ENCODE measurements around the gene PRKAG1.

Gene PRKAG1

GRCh38 chr12:49034286-49034622, 15.7 kb upstream of the PRKAG1 start:
- no peaks in the 10 kb centered on the region for H3K27me3 ChIP-seq (ENCODE audit: insufficient read depth, insufficient read length)

DNA sequence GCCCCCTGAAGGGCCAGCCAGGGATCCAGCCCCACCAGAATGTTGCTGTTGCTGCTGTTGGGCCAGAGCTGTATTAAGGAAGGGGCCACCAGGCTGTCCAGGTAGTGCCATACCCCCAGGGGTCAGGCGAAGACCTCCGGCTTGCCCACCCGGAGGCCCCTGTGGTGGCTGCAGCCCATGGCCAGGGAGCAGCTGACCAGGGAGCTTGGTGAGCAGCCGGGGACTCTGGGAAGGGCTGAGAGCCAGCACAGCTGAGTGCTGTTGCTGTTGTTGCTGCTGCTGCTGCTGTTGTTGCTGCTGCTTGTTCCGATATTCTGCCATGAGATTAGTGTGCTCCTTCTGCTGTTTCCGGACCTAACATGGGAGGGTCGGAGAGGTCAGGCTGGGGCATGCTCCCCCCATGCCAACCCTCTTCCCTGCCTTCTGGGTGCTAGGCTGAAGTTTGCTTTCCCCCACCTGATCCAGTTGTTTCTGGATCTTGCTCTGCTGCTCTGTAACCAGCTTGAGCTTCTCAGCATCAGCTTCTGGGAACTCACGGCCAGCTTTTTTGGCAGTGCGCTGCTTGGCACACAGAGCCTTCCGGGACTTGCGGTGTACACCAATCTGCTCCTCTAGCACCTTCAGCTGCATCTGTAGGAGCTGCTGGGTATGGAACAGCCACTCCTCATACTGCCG, 15.2 kb upstream of the PRKAG1 start:
- Histone ChIP-seq H3K9me3 (ENCODE audit: insufficient read depth, low read length) (no peaks in the 10 kb centered on the region), H3K4me3 (ENCODE audit: insufficient read length, low read depth) (no peak overlapping the region), H3K9ac (ENCODE audit: insufficient read length, low read depth) (no peak overlapping the region), H3K36me3 (ENCODE audit: insufficient read depth, insufficient read length, low read length) (peaks cover 97% of the 10 kb centered on the region), H3K4me1 (ENCODE audit: insufficient read depth, insufficient read length) (no peaks in the 10 kb centered on the region), H3K27me3 (ENCODE audit: insufficient read depth, insufficient read length) (no peaks in the 10 kb centered on the region)
- no peak for TF ChIP-seq YY1 (IDR thresholded peaks at IDR 0.05; ENCODE audit: insufficient read depth, insufficient read length)
- no peak for TF ChIP-seq ZNF274 (IDR thresholded peaks at IDR 0.05; ENCODE audit: low read depth, low read length)
- TF ChIP-seq SUZ12 (IDR thresholded peaks at IDR 0.05; ENCODE audit: extremely low read depth, insufficient read depth, insufficient read length) = no peak
- no peak for DNase-seq (ENCODE audit: low read depth, low spot score)

More at GRCh38 chr12:49034286-49034622, 15.7 kb upstream of the PRKAG1 start:
- no peak for DNase-seq (ENCODE audit: low read depth, low spot score)
- H3K4me3 ChIP-seq (ENCODE audit: insufficient read length, low read depth) = no peak overlapping the region
- no peaks in the 10 kb centered on the region for H3K9me3 ChIP-seq (ENCODE audit: insufficient read depth, low read length)
- TF ChIP-seq YY1 (IDR thresholded peaks at IDR 0.05; ENCODE audit: insufficient read depth, insufficient read length) (no peak), ZNF274 (IDR thresholded peaks at IDR 0.05; ENCODE audit: low read depth, low read length) (no peak), SUZ12 (IDR thresholded peaks at IDR 0.05; ENCODE audit: extremely low read depth, insufficient read depth, insufficient read length) (no peak)
- no peak overlapping the region for H3K9ac ChIP-seq (ENCODE audit: insufficient read length, low read depth)
- peaks cover 97% of the 10 kb centered on the region for H3K36me3 ChIP-seq (ENCODE audit: insufficient read depth, insufficient read length, low read length)
- H3K4me1 ChIP-seq (ENCODE audit: insufficient read depth, insufficient read length) = no peaks in the 10 kb centered on the region

- Histone ChIP-seq H3K9ac (ENCODE audit: insufficient read length, low read depth) (no peak overlapping the region), H3K27me3 (ENCODE audit: insufficient read depth, insufficient read length) (no peaks in the 10 kb centered on the region), H3K36me3 (ENCODE audit: insufficient read depth, insufficient read length, low read length) (peaks cover 97% of the 10 kb centered on the region), H3K4me3 (ENCODE audit: insufficient read length, low read depth) (no peak overlapping the region), H3K4me1 (ENCODE audit: insufficient read depth, insufficient read length) (no peaks in the 10 kb centered on the region), H3K9me3 (ENCODE audit: insufficient read depth, low read length) (no peaks in the 10 kb centered on the region)
- no peak for DNase-seq (ENCODE audit: low read depth, low spot score)
- TF ChIP-seq ZNF274 (IDR thresholded peaks at IDR 0.05; ENCODE audit: low read depth, low read length) (no peak), SUZ12 (IDR thresholded peaks at IDR 0.05; ENCODE audit: extremely low read depth, insufficient read depth, insufficient read length) (no peak), YY1 (IDR thresholded peaks at IDR 0.05; ENCODE audit: insufficient read depth, insufficient read length) (no peak)
Measured at GRCh38 chr12:49032679-49033447, 14.3 kb upstream of the PRKAG1 start.

- TF ChIP-seq ZNF274 (IDR thresholded peaks at IDR 0.05; ENCODE audit: low read depth, low read length) (no peak), SUZ12 (IDR thresholded peaks at IDR 0.05; ENCODE audit: extremely low read depth, insufficient read depth, insufficient read length) (no peak), YY1 (IDR thresholded peaks at IDR 0.05; ENCODE audit: insufficient read depth, insufficient read length) (no peak)
- Histone ChIP-seq H3K4me3 (ENCODE audit: insufficient read length, low read depth) (no peak overlapping the region), H3K9me3 (ENCODE audit: insufficient read depth, low read length) (no peaks in the 10 kb centered on the region), H3K9ac (ENCODE audit: insufficient read length, low read depth) (no peak overlapping the region), H3K27me3 (ENCODE audit: insufficient read depth, insufficient read length) (no peaks in the 10 kb centered on the region), H3K4me1 (ENCODE audit: insufficient read depth, insufficient read length) (no peaks in the 10 kb centered on the region), H3K36me3 (ENCODE audit: insufficient read depth, insufficient read length, low read length) (peaks cover 97% of the 10 kb centered on the region)
- no peak for DNase-seq (ENCODE audit: low read depth, low spot score)
Measured at GRCh38 chr12:49032276-49032675, 13.7 kb upstream of the PRKAG1 start.

GRCh38 chr12:49031573-49032161, 13.1 kb upstream of the PRKAG1 start:
- Histone ChIP-seq H3K4me3 (ENCODE audit: insufficient read length, low read depth) (no peak overlapping the region), H3K27me3 (ENCODE audit: insufficient read depth, insufficient read length) (no peaks in the 10 kb centered on the region), H3K4me1 (ENCODE audit: insufficient read depth, insufficient read length) (no peaks in the 10 kb centered on the region), H3K9ac (ENCODE audit: insufficient read length, low read depth) (no peak overlapping the region), H3K9me3 (ENCODE audit: insufficient read depth, low read length) (no peaks in the 10 kb centered on the region), H3K36me3 (ENCODE audit: insufficient read depth, insufficient read length, low read length) (peaks cover 97% of the 10 kb centered on the region)
- no peak for DNase-seq (ENCODE audit: low read depth, low spot score)
- no peak for TF ChIP-seq SUZ12 (IDR thresholded peaks at IDR 0.05; ENCODE audit: extremely low read depth, insufficient read depth, insufficient read length)
- no peak for TF ChIP-seq YY1 (IDR thresholded peaks at IDR 0.05; ENCODE audit: insufficient read depth, insufficient read length)

- TF ChIP-seq YY1 (IDR thresholded peaks at IDR 0.05; ENCODE audit: insufficient read depth, insufficient read length) = no peak
- TF ChIP-seq SUZ12 (IDR thresholded peaks at IDR 0.05; ENCODE audit: extremely low read depth, insufficient read depth, insufficient read length) = no peak
- no peak for TF ChIP-seq ZNF274 (IDR thresholded peaks at IDR 0.05; ENCODE audit: low read depth, low read length)
- Histone ChIP-seq H3K9me3 (ENCODE audit: insufficient read depth, low read length) (no peaks in the 10 kb centered on the region), H3K27me3 (ENCODE audit: insufficient read depth, insufficient read length) (no peaks in the 10 kb centered on the region), H3K36me3 (ENCODE audit: insufficient read depth, insufficient read length, low read length) (peaks cover 98% of the 10 kb centered on the region), H3K4me3 (ENCODE audit: insufficient read length, low read depth) (no peak overlapping the region), H3K4me1 (ENCODE audit: insufficient read depth, insufficient read length) (no peaks in the 10 kb centered on the region), H3K9ac (ENCODE audit: insufficient read length, low read depth) (no peak overlapping the region)
- DNase-seq (ENCODE audit: low read depth, low spot score) = no peak
Measured at GRCh38 chr12:49030714-49031572, 12.4 kb upstream of the PRKAG1 start.
